HG03039 (cell line): ENCODE results near the gene EXOSC1.
"Not testable (repeated sequence)": the region's sequence is repeated elsewhere in the genome, so short reads cannot be mapped to it uniquely, and the experiment has no call there.

Experiments used
- ATAC-seq: cut with Tn5 transposase; IDR thresholded peaks from one replicate; pipeline ENCODE4 v1.9.1; 2021; ENCODE audit warnings: mild to moderate bottlenecking, moderate library complexity; ENCODE audit not compliant: unreplicated experiment

Gene EXOSC1, protein sequence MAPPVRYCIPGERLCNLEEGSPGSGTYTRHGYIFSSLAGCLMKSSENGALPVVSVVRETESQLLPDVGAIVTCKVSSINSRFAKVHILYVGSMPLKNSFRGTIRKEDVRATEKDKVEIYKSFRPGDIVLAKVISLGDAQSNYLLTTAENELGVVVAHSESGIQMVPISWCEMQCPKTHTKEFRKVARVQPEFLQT

DNA sequence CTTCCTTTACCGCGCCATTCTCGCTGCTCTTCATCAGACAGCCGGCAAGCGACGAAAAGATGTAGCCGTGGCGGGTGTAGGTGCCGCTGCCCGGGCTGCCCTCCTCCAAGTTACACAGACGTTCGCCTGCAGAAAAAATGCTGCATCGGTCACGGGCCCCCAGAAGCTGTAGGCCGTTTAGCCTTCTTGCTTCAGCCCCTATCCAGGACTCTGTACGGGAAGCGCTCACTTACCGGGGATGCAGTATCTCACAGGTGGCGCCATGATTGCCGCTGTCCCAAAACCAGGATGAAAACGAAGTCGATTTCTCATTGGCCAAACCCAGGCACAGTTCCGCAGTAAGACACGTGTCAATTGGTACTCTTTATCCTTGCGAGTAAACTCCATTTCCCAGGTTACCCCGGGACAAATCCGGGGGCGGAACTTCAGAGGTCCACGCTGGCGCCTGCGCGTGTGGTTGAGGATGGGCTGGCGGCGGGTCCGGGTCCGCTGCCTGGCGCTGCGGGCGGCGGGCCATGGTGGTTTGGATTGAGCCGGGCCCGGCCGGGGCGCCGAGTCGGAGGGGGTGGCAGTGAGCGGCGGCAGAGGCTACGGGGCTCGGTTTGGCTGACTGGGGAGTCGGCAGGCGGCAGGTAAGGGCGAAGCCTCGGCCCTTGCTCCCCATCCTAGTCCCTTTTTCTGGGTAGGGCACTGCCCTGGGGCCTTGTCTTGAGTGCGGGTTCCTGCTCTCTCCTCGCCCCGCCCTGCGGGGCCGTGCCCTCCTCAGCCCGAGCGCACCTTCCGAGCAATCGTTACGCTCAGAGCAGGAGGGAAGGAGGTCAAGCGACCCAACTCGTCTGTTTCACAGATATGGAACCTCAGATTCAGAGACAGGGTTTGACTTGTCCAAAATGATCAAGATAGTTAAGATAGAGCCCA is at the start of gene EXOSC1, which contains the start of gene ZDHHC16:
Gene EXOSC1, minus strand, starts transcription at position 285 of the 918 bp plus-strand sequence. Its CDS starts 21 bp downstream, at position 264.
Gene ZDHHC16, plus strand, starts transcription at position 454 of the 918 bp plus-strand sequence. CDS start 5,501 bp downstream, outside the sequence.
- ATAC-seq, result peak; percentile 87

DNA sequence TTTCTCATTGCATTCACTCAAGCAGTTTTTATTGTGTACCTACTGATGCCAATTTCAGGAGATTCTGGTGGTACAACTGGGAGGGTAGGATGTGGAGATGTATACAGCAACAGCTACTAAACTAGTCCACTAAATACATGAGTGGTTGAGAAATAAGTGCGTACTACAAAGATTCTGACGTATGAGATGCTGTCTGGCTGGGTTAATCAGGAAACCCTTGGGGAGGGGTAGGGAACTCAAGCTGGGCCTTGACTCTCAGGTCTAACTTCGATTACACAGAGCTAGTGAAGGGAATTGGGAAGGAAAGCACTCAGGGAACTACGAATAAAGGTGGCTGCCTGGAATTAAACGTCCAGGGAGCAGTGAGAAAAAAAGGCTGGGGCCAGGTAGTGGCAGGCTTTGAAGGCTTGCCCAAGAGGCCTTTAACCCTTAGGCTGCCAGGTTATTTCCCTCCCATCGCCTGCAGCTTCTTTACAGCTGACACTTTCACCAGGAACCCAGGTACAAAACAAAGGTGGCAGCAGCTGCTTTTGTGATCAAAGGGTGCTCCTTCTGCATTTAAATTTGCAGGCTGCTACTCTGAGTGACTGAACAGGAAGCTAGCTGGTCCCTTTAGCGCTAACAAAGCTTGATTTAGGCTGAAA is 49.2 kb upstream of the EXOSC1 start:
- no peak for ATAC-seq

DNA sequence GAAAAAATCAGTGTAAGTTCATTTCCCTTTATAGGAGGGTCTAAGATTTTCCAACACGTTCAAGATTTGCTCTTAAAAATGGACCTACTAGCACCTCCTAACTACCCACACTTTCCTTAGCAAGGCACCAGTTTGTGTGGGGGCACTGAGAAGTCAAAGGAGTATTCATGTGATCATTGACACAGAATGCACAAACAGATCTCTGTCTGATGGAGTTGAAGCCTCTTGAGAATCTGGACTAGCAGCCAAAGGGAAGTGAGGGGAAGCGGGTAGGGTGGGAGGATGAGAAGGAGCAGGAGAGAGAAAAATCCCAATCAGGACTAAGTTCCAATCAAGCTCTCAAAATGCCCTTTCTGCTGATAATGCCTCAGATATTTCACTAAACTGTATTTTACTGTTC is 48.3 kb upstream of the EXOSC1 start:
- no peak for ATAC-seq

DNA sequence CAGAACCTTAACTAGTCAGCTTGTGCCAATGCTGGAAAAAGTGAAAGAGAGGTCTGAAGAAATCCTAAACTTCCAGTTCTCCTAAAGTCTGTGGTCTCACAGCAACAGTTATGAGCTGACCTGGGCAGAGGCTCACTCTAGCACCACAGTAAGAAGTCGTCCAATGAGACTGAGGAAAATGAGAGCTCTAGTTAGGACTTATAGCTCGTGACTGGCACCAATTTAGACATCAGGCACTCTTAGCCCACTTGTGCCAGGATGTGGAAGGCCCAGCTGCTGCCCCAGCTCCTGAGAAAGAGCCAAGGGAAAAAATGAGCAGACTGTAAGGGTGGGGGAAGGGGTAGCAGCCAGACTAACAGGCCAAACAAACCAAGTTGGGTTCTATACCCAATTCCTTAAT is 44.8 kb upstream of the EXOSC1 start:
- ATAC-seq, result no peak

DNA sequence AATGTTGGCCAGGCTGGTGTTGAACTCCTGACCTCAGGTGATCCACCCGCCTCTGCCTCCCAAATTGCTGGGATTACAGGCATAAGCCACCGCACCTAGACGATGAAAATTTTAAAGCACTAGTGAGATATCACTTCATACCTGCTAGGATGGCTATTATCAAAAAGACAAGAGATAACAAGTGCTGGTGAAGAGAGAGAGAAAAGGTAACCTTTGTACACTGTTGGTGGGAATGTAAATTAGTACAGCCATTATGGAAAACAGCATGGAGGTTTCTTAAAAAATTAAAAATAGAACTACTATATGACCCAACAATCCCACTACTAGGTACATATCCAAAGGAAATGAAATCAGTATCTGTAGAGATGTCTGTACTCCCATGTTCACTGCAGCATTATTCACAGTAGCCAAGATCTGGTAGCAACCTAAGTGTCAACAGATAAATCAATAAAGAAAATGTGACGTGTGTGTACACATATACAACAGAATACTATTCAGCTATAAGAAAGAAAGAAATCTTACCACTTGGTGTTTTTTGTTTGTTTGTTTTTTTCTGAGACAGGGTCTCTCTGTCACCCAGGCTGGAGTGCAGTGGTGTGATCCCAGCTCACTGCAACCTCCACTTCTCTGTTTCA is 40.0 kb upstream of the EXOSC1 start:
- ATAC-seq, result no peak

DNA sequence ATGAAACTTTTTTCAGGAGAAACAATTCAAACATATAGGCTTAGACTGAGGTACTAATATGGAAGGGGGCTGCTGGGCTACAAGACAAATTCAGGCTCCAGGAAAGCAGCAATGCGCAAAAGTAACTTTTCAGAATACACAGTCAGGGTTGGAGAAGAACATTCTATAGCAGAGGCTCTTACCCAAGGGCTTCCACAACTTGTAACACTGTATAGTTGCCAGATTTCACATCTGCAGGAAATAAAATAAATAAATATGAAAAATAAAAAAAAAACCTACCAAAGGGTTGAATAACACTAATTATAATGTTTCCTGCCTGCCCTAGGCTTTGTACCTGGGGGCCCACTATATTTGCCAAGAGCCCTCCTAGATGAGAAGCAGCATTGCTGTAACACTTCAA is 38.1 kb upstream of the EXOSC1 start:
- ATAC-seq, result no peak

DNA sequence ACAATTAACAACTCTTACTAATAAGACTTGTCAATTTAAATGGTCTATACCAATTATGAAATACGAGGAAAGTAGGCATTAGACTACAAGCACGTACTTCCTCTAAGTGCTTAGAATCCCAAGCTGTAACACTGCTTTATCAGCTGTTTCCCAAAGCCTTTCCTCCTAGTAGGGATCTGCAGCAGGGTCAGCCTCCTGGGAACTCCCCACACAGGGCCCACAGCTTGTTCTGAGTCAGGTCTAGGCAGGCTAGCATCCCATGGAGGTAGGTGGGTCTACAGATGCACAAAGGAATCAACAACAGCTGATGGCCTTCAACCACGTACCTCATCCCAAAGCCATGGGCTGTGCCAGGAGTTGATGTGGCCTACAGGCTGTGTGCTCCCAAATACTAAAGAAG is 37.7 kb upstream of the EXOSC1 start:
- no peak for ATAC-seq

DNA sequence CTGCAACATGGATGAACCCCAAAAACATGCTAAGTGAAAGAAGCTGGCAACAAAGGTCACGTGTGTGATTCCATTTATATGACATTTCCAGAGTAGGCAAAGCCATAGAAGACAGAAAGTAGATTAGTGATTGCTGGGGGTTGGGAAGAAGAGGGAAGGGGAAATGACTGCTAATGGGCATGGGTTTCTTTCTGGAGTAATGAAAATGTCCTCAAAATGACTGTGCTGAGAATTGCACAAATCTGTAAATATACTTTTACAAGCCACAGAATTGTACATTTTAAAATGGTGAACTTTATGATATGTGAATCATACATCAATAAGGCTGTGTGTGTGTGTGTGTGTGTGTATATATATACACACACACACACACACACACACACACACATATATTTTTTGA is 36.6 kb upstream of the EXOSC1 start:
- no peak for ATAC-seq

DNA sequence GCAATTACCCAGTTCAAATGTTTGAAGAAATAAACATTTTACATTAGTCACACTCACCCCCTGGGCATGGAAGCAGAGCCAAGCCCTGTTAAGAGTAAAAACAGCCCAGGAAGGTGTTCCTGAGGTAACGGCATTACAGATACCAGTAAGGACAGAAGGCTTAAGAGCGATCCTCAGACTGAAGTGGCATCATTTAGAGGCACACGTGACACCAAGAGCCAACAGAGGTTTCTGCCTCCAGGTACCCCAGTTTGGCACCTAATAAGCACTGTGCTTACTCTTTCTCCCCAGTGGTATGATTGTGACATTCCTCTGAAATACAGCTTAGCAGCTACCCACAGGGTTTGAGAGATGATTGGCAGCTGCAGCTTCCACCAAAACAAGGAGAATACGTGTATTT is 35.3 kb upstream of the EXOSC1 start:
- ATAC-seq, result no peak

DNA sequence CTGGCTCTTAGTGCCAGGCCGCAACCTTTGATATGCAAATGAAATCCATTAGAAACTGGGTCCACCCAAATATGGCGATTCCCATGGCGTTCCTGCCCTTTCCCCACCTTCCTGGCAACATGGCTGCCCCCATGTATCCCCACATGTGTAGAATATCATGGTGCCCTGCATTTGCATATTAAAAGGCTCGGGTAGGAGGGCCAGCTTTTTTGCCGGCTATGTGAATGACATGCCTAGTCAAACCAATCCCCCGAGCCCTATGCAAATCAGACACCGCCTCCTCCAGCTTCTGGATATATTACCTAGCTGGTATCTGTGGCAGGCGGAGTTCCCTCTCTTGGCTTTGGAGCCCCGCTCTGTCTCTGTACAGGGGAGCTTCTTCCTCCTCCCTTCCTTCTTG is 34.1 kb upstream of the EXOSC1 start:
- ATAC-seq, result no peak

DNA sequence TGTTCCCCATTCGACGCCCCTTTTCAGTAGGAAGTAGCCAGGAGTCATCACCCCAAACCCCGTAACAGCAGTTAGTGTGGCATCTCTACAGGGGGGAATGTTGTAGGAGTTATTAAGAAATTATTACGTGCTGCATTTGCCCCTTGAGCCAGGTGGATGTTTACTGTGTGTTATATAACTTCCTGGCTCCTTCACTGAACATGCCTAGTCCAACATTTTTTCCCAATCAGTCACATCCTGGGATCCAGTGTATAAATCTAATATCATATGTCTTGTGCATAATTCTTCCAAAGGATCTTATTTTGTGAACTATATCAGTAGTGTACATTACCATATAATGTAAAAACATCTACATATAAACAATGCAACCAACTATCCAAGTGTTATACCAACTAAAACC is 33.6 kb upstream of the EXOSC1 start:
- not testable (repeated sequence) for ATAC-seq

DNA sequence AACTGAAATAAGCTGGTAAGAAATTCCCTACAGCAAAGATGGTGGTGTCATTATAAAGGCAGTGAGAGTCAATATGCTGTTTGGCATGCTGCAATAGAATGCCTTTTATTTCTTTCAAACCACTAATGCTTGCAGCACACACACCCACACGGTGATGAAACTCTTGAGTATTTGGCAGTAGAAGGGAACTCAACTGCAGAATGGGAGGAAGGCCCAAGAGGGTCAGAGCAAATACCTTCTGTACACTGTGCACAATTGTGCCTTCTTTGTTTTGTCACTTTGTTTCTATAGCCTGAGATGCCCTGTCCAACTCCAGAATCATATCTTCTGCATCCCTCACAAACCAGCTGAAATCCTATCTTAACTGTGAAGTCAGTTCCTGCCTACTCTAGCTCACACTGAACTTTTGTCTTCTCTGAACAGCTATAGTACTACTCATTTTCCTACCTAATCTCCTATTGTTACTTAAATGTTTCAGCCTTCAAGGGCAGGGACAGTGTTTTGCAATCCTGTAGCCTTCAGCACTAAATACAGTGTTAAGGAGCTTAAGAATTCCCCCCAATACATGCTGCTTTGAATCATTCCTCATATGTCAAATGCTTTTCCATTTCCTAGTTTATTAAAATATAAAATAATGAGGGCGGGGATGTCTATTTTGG is 30.3 kb upstream of the EXOSC1 start:
- ATAC-seq, result no peak

DNA sequence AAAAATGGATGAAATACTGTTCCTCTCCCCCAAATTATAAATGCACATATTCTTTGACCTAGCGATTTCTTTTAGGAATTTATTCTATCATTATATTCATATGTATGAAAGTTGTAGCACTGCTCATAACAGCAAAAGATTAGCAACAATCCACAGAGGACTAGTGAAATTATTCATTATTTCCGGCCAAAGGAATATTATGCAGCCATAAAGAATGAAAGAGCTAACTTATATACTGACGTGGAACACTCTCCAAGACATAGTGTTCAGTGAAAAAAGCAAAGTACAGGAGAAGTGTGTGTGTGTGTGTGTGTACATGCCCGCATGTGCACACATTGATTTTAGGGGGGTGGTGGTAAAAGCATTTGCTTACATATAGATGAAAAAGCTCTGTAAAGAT is 29.1 kb upstream of the EXOSC1 start:
- no peak for ATAC-seq

DNA sequence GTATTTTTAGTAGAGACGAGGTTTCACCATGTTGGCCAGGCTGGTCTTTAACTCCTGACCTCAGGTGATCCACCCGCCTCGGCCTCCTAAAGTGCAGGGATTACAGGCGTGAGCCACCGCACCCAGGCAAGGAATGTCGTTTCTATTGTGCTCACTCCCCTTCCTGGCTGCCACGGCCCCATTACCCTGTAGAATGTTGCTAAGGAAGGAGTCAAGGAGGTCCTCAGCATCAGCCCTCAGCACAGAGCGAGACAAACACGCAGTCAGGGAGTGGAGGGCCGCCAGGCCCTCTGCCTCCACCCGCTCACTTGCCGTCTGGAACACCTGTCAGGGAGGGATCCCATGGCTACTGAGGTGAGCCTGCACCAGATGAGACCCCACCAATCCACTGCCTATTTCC is 23.0 kb upstream of the EXOSC1 start:
- not testable (repeated sequence) for ATAC-seq

DNA sequence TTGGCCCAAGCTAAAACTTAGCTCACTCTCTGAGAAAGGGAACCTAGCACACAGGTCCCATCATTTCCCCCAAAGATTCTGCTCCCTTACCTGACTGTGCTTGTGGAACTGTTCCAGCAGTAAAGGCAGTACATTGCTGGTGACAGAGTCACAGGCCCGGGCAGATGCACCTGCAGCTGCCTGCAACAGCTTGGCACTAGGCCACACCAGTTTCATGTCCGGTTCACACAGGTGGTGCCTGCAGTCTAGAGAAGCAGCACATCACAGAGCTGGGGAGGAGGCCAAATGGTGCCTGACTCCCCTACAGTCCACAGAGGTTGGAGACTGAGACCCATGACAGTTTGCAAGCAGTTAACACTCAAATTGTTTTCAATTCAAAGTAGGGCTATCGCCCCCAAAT is 22.4 kb upstream of the EXOSC1 start:
- no peak for ATAC-seq

DNA sequence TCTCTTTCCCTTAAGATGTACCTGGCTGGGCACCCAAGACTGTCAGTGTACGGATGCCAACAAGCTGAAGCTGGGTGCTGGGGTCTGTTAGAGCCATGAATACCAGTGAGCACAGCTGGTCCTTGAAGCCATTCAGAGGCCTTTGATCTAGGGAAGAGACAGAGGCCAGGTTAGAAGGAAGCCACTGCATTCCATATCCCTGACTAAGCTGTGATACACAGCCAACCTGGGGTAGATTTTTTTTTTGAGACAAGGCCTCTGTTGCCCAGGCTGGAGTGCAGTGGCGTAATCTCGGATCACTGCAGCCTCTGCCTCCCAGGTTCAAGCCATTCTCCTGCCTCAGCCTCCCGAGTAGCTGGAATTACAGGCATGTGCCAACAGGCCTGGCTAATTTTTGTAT is 20.9 kb upstream of the EXOSC1 start:
- no peak for ATAC-seq

DNA sequence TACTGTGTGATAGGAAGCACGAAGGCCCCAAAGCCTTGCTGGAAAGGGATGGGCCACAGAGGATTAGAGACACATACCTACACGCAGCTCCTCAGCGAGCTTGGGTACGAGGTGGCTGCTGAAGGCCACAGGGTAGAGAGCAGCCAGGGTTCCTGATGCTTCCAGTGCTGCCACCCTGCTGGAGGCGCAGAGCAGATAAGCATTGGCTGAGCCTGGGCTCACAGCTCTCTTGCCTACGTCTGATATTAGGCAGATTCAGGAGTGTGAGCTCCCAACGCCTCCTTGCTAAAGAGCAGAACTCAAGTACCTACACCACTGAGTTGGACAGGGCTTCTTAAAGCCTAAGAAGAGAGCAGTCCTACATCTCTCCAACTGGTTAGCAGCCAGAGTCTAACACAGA is 20.2 kb upstream of the EXOSC1 start:
- ATAC-seq, result no peak

DNA sequence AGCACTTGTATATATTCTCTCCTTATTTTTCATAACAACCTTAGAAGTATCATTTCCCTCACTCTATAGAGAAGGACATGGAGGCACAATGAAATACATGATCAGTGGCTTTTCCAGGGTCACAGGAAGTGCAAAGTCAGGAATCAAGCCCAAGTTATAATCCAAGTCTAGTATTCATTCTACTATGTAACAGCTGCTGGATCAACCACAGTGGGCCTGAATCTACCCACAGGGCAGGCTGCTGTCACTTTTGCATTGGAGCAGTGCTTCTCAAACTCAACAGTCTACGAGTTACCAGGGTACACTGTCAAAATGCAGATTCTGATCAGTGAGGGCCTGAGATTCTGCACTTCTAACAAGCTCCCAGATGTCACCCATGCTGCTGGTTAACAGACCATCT is 18.4 kb upstream of the EXOSC1 start:
- no peak for ATAC-seq

DNA sequence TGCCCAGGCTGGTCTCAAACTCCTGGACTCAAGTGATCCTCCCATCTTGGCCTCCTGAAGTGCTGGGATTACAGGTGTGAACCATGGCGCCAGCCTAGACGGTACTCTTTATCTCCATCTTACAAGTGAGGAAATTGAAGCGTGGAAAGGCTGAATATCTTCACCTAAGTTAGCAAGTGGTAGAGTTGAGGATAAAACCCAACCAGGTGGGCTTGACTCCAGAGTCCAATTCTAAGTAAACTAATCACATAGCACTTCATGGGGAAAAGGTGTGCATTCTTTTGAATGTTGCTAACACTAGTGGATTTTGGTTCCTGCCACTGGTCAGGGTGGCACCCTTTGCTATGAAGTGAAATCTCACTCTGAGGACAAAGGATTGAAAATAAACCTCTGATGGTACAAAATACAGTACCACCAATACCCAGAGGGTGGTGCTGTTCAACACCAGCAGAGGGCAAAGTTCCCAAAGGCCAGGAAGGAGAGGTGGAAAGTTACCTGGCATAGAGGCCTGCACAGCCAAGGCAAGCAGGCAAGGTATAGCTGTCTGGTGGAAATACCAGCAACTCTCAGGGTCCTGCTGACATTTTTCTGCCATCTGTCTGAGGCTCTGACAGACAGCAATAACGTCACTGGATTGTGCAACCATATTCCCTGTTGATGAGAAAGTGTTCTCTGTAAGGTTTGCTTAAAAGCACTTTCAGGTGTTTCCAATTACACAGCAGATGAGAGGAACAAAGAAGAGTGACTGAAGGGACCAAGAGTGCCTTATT is 17.7 kb upstream of the EXOSC1 start:
- ATAC-seq, result no peak

DNA sequence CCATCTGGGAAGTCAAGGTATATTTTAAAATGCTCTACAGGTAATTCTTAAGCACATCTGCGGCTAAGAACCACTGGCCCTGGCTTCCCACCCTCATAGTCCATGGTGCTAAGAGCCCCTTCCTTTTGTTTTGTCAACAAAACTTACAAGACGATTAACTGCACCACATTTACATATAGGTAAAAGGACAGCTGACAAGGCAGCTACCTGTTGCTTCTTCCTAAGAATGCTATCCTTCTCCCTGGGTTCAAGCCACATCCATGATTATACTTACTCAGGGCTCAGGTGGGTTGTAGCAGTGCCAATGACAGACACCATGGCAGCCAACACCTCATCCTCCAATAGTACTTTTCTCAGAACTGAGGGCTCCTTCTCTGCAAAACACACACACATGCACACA is 16.5 kb upstream of the EXOSC1 start:
- ATAC-seq, result no peak
